ENCODE data around the gene WBP11.

WBP11 gene

DNA sequence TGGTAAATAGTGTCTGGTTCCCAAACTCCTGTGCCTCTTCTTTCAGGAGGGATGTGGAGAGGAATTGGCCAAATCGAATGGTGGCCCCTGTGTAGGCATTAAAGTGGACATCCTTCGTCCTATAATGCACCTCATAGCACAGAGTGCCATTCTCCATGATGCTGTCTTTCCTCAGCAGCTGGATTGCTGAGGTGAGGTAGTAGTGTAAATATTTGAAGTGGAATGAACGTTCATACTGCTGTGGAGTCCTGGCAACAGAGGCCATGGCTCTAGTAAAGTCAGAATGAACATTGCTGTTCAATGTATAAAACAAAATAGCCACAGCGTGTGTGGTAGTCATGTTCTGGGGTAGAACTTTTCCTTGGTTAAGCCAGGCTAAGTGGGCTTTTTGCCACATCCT, 37.3 kb upstream of the WBP11 start:
- H3K36me3 ChIP-seq (ENCODE audit: control insufficient read depth, insufficient read depth, low read length) = no peaks in the 10 kb centered on the region
- no peaks in the 10 kb centered on the region for H3K27me3 ChIP-seq (ENCODE audit: control insufficient read depth, insufficient read depth, low read length)
- H3K4me1 ChIP-seq (ENCODE audit: control insufficient read depth, insufficient read depth, low read length) = peaks cover 20% of the 10 kb centered on the region
- H3K9ac ChIP-seq (ENCODE audit: low read length) = no peak overlapping the region
- no peak overlapping the region for H3K4me3 ChIP-seq (ENCODE audit: low read length)
- no peaks in the 10 kb centered on the region for H3K9me3 ChIP-seq (ENCODE audit: control insufficient read depth, low read length)

- H3K4me1 ChIP-seq (ENCODE audit: control insufficient read depth, insufficient read depth, low read length) = peaks cover 20% of the 10 kb centered on the region
Observed at GRCh38 chr12:14839262-14839661, 36.0 kb upstream of the WBP11 start.

GRCh38 chr12:14836336-14837210, 33.3 kb upstream of the WBP11 start:
- Histone ChIP-seq H3K36me3 (ENCODE audit: control insufficient read depth, insufficient read depth, low read length) (no peaks in the 10 kb centered on the region), H3K9ac (ENCODE audit: low read length) (no peak overlapping the region), H3K9me3 (ENCODE audit: control insufficient read depth, low read length) (no peaks in the 10 kb centered on the region), H3K4me3 (ENCODE audit: low read length) (no peak overlapping the region), H3K4me1 (ENCODE audit: control insufficient read depth, insufficient read depth, low read length) (peaks cover under 1% of the 10 kb centered on the region), H3K27me3 (ENCODE audit: control insufficient read depth, insufficient read depth, low read length) (no peaks in the 10 kb centered on the region)

More at GRCh38 chr12:14839262-14839661, 36.0 kb upstream of the WBP11 start:
- Histone ChIP-seq H3K36me3 (ENCODE audit: control insufficient read depth, insufficient read depth, low read length) (no peaks in the 10 kb centered on the region), H3K4me3 (ENCODE audit: low read length) (no peak overlapping the region), H3K9me3 (ENCODE audit: control insufficient read depth, low read length) (no peaks in the 10 kb centered on the region), H3K9ac (ENCODE audit: low read length) (no peak overlapping the region), H3K27me3 (ENCODE audit: control insufficient read depth, insufficient read depth, low read length) (no peaks in the 10 kb centered on the region)

DNA sequence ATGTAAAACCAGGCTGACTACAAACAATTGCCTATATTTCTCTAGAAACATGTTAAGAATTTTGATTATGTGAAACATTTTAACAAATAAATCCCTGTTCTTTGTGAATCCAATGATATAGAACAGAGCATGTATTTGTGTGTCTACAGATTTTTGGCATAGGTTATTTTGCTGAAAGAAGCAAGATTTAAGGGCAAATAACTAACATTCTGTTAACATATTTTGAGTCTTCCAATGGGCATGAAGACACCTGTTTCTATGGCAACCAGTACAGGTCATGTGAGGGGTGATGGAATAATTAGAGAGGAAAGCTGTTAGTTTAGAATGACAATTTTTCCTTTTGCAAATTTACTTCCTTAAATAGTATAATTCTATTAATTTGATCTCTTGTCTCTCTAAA, 31.2 kb upstream of the WBP11 start:
- Histone ChIP-seq H3K9ac (ENCODE audit: low read length) (no peak overlapping the region), H3K9me3 (ENCODE audit: control insufficient read depth, low read length) (no peaks in the 10 kb centered on the region), H3K27me3 (ENCODE audit: control insufficient read depth, insufficient read depth, low read length) (no peaks in the 10 kb centered on the region), H3K4me3 (ENCODE audit: low read length) (no peak overlapping the region), H3K4me1 (ENCODE audit: control insufficient read depth, insufficient read depth, low read length) (no peaks in the 10 kb centered on the region), H3K36me3 (ENCODE audit: control insufficient read depth, insufficient read depth, low read length) (no peaks in the 10 kb centered on the region)

DNA sequence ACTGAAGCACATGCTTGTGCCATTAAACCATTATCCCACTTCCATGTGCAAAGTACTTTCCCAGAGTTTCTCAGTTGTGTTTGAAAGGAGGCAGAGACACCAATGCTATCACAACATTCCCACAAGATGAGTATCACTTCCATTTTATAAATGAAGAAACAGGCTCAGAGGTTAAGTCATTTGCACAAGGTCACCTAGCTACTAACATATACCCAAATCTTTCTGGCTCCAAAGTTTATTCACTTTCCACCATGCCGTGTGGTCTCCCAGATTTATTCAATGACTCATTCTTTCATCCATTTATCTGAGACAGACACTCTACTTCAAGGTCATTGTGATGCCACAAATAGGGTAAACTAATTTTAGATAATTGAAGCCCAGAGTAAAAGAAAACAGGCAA, 30.7 kb upstream of the WBP11 start:
- Histone ChIP-seq H3K9me3 (ENCODE audit: control insufficient read depth, low read length) (no peaks in the 10 kb centered on the region), H3K4me1 (ENCODE audit: control insufficient read depth, insufficient read depth, low read length) (no peaks in the 10 kb centered on the region), H3K4me3 (ENCODE audit: low read length) (no peak overlapping the region), H3K36me3 (ENCODE audit: control insufficient read depth, insufficient read depth, low read length) (no peaks in the 10 kb centered on the region), H3K27me3 (ENCODE audit: control insufficient read depth, insufficient read depth, low read length) (no peaks in the 10 kb centered on the region), H3K9ac (ENCODE audit: low read length) (no peak overlapping the region)

DNA sequence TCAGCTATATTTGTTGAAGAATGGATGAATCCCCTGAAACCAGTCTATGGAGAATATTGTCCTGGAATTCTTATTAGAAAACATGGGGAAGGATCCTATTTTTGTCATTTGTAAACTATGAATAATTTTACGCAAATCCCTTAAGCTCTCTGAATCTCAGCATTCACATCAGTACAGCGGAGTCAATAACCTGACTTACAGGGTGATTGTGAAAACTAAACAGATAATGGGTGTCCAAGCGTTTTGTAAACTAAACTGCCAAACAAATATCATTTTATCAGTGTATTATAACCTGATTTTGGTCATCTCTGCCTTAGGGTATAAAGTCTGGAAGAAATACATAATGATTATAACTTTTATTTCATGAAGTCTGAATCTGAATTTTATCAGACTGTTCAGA, 30.1 kb upstream of the WBP11 start:
- H3K27me3 ChIP-seq (ENCODE audit: control insufficient read depth, insufficient read depth, low read length) = no peaks in the 10 kb centered on the region
- no peaks in the 10 kb centered on the region for H3K36me3 ChIP-seq (ENCODE audit: control insufficient read depth, insufficient read depth, low read length)
- no peak overlapping the region for H3K9ac ChIP-seq (ENCODE audit: low read length)

GRCh38 chr12:14828892-14829291, 25.6 kb upstream of the WBP11 start:
- Histone ChIP-seq H3K4me3 (ENCODE audit: low read length) (no peak overlapping the region), H3K9ac (ENCODE audit: low read length) (no peak overlapping the region), H3K27me3 (ENCODE audit: control insufficient read depth, insufficient read depth, low read length) (no peaks in the 10 kb centered on the region), H3K4me1 (ENCODE audit: control insufficient read depth, insufficient read depth, low read length) (no peaks in the 10 kb centered on the region), H3K36me3 (ENCODE audit: control insufficient read depth, insufficient read depth, low read length) (no peaks in the 10 kb centered on the region), H3K9me3 (ENCODE audit: control insufficient read depth, low read length) (no peaks in the 10 kb centered on the region)

More for the DNA sequence above, 30.1 kb upstream of the WBP11 start:
- Histone ChIP-seq H3K9me3 (ENCODE audit: control insufficient read depth, low read length) (no peaks in the 10 kb centered on the region), H3K4me1 (ENCODE audit: control insufficient read depth, insufficient read depth, low read length) (no peaks in the 10 kb centered on the region), H3K4me3 (ENCODE audit: low read length) (no peak overlapping the region)

DNA sequence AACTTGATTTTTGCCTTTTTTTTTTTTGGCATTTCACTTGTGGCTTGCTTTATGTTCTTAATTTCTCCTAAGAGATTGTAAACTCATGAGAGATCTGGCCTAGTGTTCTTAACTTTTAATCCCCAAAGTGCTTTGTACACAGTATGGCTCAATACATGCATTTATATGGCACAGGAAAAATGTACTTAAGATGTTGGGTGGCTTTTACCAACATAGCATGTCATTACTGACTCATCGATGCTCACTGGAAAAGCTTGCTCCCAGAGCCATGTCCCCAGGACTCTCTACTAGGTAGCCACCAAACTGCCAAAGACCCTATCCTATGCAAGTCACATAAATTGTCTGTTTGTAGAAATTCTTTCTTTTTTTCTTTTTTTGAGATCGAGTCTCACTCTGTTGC, 23.8 kb upstream of the WBP11 start:
- H3K36me3 ChIP-seq (ENCODE audit: control insufficient read depth, insufficient read depth, low read length) = no peaks in the 10 kb centered on the region
- H3K9ac ChIP-seq (ENCODE audit: low read length) = no peak overlapping the region
- H3K4me1 ChIP-seq (ENCODE audit: control insufficient read depth, insufficient read depth, low read length) = no peaks in the 10 kb centered on the region
- no peaks in the 10 kb centered on the region for H3K9me3 ChIP-seq (ENCODE audit: control insufficient read depth, low read length)
- H3K4me3 ChIP-seq (ENCODE audit: low read length) = no peak overlapping the region
- H3K27me3 ChIP-seq (ENCODE audit: control insufficient read depth, insufficient read depth, low read length) = no peaks in the 10 kb centered on the region

- no peaks in the 10 kb centered on the region for H3K27me3 ChIP-seq (ENCODE audit: control insufficient read depth, insufficient read depth, low read length)
Observed at GRCh38 chr12:14826491-14826890, 23.2 kb upstream of the WBP11 start.

GRCh38 chr12:14825256-14825655, 22.0 kb upstream of the WBP11 start:
- Histone ChIP-seq H3K4me1 (ENCODE audit: control insufficient read depth, insufficient read depth, low read length) (no peaks in the 10 kb centered on the region), H3K9ac (ENCODE audit: low read length) (no peak overlapping the region), H3K27me3 (ENCODE audit: control insufficient read depth, insufficient read depth, low read length) (no peaks in the 10 kb centered on the region), H3K4me3 (ENCODE audit: low read length) (no peak overlapping the region), H3K9me3 (ENCODE audit: control insufficient read depth, low read length) (no peaks in the 10 kb centered on the region), H3K36me3 (ENCODE audit: control insufficient read depth, insufficient read depth, low read length) (no peaks in the 10 kb centered on the region)

More at GRCh38 chr12:14826491-14826890, 23.2 kb upstream of the WBP11 start:
- no peaks in the 10 kb centered on the region for H3K36me3 ChIP-seq (ENCODE audit: control insufficient read depth, insufficient read depth, low read length)
- no peak overlapping the region for H3K9ac ChIP-seq (ENCODE audit: low read length)
- H3K4me1 ChIP-seq (ENCODE audit: control insufficient read depth, insufficient read depth, low read length) = no peaks in the 10 kb centered on the region
- no peaks in the 10 kb centered on the region for H3K9me3 ChIP-seq (ENCODE audit: control insufficient read depth, low read length)
- no peak overlapping the region for H3K4me3 ChIP-seq (ENCODE audit: low read length)

DNA sequence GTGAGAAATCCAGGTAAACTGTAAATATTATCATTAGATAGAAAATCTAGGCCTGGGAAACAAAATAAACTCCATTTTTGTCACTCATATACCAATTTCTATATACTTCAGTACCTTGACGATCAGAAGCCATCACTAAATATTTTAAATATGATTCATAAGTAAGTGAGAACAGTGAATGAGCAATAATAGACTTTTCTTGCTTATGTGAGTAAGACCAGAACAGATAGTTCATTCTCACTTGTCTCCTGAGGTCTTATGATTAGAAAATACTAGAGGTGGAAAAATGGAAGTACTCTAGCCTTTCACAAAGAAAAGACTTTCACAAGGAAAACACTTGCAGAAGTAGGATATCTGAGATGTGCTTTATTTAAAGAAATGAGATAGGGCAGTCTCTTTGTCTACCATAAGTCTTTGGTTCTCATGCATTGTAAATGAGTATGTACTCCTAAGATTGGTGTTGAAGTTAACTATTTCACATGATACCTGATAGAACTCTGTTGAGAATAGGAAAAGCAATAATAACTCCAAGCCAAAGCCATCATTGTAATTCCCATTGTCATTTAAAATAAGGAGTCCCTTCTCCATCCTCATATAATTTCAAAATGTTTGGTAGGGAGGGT, 20.8 kb upstream of the WBP11 start:
- no peak overlapping the region for H3K4me3 ChIP-seq (ENCODE audit: low read length)
- no peaks in the 10 kb centered on the region for H3K36me3 ChIP-seq (ENCODE audit: control insufficient read depth, insufficient read depth, low read length)
- no peaks in the 10 kb centered on the region for H3K9me3 ChIP-seq (ENCODE audit: control insufficient read depth, low read length)

DNA sequence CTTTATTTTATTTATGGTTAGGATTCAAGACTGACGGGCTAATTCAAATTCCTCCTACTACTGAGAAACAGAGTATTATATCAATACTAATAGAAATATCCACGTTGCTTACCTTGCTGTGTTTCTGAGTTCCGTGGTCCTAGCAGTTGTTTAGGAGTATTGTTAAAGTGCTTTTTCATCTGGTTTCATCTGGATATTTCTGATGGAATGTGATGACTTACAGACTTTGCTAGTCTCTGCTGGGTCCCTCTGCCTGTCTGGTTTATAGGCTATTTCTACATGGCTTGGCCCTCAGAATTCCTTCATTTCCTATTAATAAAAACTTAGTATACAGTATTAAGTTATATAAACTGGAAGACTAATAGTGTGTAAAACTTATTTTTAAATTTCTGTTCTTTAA, 10.7 kb upstream of the WBP11 start, which contains the start of gene SMCO3:
TSS of gene SMCO3 (minus strand) at position 169 of the 400 bp plus-strand sequence. CDS start 7,502 bp downstream, outside the sequence.
- Histone ChIP-seq H3K9me3 (ENCODE audit: control insufficient read depth, low read length) (no peaks in the 10 kb centered on the region), H3K27me3 (ENCODE audit: control insufficient read depth, insufficient read depth, low read length) (no peaks in the 10 kb centered on the region), H3K4me3 (ENCODE audit: low read length) (no peak within 1 kb of the TSS), H3K4me1 (ENCODE audit: control insufficient read depth, insufficient read depth, low read length) (no peaks in the 10 kb centered on the region), H3K9ac (ENCODE audit: low read length) (no peak within 1 kb of the TSS), H3K36me3 (ENCODE audit: control insufficient read depth, insufficient read depth, low read length) (no peaks in the 10 kb centered on the region)

More for the DNA sequence above, 20.8 kb upstream of the WBP11 start:
- Histone ChIP-seq H3K4me1 (ENCODE audit: control insufficient read depth, insufficient read depth, low read length) (no peaks in the 10 kb centered on the region), H3K27me3 (ENCODE audit: control insufficient read depth, insufficient read depth, low read length) (no peaks in the 10 kb centered on the region), H3K9ac (ENCODE audit: low read length) (no peak overlapping the region)
